Measurements from ENCODE around the gene DAPK1.
"Not testable (repeated sequence)": the region's sequence is repeated elsewhere in the genome, so short reads cannot be mapped to it uniquely, and the experiment has no call there.

DAPK1 gene

GRCh38 chr9:87498046-87498810 is 561 bp downstream of the DAPK1 start:
- DNase-seq (ENCODE audit: low read depth in 2 of 2): peak in 1 of 2 donors; percentile 11

GRCh38 chr9:87498811-87499360 is 1.2 kb downstream of the DAPK1 start:
- DNase-seq (ENCODE audit: low read depth in 2 of 2): no peak

GRCh38 chr9:87499424-87500017 is 1.9 kb downstream of the DAPK1 start:
- no peak for DNase-seq (ENCODE audit: low read depth in 2 of 2)

- no peak for DNase-seq (ENCODE audit: low read depth in 2 of 2)
Observed at GRCh38 chr9:87500491-87501270, 3.0 kb downstream of the DAPK1 start.

- DNase-seq (ENCODE audit: low read depth in 2 of 2): not testable (repeated sequence)
Observed at GRCh38 chr9:87501271-87501656, 3.6 kb downstream of the DAPK1 start.

GRCh38 chr9:87501806-87502205 is 4.1 kb downstream of the DAPK1 start:
- no peak for DNase-seq (ENCODE audit: low read depth in 2 of 2)

- DNase-seq (ENCODE audit: low read depth in 2 of 2): no peak
Observed at GRCh38 chr9:87502391-87503221, 4.9 kb downstream of the DAPK1 start.

- DNase-seq (ENCODE audit: low read depth in 2 of 2): no peak
Observed at GRCh38 chr9:87503430-87503829, 5.8 kb downstream of the DAPK1 start.

GRCh38 chr9:87503927-87504326 is 6.3 kb downstream of the DAPK1 start:
- DNase-seq (ENCODE audit: low read depth in 2 of 2): no peak

- DNase-seq (ENCODE audit: low read depth in 2 of 2): no peak
Observed at GRCh38 chr9:87504938-87505337, 7.3 kb downstream of the DAPK1 start.

GRCh38 chr9:87505869-87506678 is 8.4 kb downstream of the DAPK1 start:
- DNase-seq (ENCODE audit: low read depth in 2 of 2): no peak

GRCh38 chr9:87507576-87507975 is 9.9 kb downstream of the DAPK1 start:
- DNase-seq (ENCODE audit: low read depth in 2 of 2): no peak

GRCh38 chr9:87510252-87510683 is 12.6 kb downstream of the DAPK1 start:
- no peak for DNase-seq (ENCODE audit: low read depth in 2 of 2)

GRCh38 chr9:87512311-87512710 is 14.6 kb downstream of the DAPK1 start:
- no peak for DNase-seq (ENCODE audit: low read depth in 2 of 2)

GRCh38 chr9:87513161-87513560 is 15.5 kb downstream of the DAPK1 start:
- DNase-seq (ENCODE audit: low read depth in 2 of 2): no peak

GRCh38 chr9:87513880-87514535 is 16.3 kb downstream of the DAPK1 start:
- no peak for DNase-seq (ENCODE audit: low read depth in 2 of 2)

- DNase-seq (ENCODE audit: low read depth in 2 of 2): no peak
Observed at GRCh38 chr9:87515006-87515405, 17.3 kb downstream of the DAPK1 start.

GRCh38 chr9:87515588-87516221 is 18.0 kb downstream of the DAPK1 start:
- DNase-seq (ENCODE audit: low read depth in 2 of 2): no peak

- no peak for DNase-seq (ENCODE audit: low read depth in 2 of 2)
Observed at GRCh38 chr9:87516222-87516925, 18.7 kb downstream of the DAPK1 start.
